ENCODE results near the gene KDM1B.

Gene KDM1B, protein sequence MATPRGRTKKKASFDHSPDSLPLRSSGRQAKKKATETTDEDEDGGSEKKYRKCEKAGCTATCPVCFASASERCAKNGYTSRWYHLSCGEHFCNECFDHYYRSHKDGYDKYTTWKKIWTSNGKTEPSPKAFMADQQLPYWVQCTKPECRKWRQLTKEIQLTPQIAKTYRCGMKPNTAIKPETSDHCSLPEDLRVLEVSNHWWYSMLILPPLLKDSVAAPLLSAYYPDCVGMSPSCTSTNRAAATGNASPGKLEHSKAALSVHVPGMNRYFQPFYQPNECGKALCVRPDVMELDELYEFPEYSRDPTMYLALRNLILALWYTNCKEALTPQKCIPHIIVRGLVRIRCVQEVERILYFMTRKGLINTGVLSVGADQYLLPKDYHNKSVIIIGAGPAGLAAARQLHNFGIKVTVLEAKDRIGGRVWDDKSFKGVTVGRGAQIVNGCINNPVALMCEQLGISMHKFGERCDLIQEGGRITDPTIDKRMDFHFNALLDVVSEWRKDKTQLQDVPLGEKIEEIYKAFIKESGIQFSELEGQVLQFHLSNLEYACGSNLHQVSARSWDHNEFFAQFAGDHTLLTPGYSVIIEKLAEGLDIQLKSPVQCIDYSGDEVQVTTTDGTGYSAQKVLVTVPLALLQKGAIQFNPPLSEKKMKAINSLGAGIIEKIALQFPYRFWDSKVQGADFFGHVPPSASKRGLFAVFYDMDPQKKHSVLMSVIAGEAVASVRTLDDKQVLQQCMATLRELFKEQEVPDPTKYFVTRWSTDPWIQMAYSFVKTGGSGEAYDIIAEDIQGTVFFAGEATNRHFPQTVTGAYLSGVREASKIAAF

GRCh38 chr6:18155150-18155863 is at the start of gene KDM1B:
Gene KDM1B, plus strand, starts transcription at chr6:18155422. Its CDS starts 4,474 bp downstream, at chr6:18159896.
- peak; percentile 97 for DNase-seq (ENCODE audit: low read depth)

- no peak for DNase-seq (ENCODE audit: low read depth)
These were observed 48.2 kb upstream of the KDM1B start for GRCh38 chr6:18107061-18107460.

- DNase-seq (ENCODE audit: low read depth) = no peak
These were observed 45.1 kb upstream of the KDM1B start for GRCh38 chr6:18110162-18110561.

GRCh38 chr6:18115356-18115755 is 39.9 kb upstream of the KDM1B start:
- DNase-seq (ENCODE audit: low read depth) = no peak

DNA sequence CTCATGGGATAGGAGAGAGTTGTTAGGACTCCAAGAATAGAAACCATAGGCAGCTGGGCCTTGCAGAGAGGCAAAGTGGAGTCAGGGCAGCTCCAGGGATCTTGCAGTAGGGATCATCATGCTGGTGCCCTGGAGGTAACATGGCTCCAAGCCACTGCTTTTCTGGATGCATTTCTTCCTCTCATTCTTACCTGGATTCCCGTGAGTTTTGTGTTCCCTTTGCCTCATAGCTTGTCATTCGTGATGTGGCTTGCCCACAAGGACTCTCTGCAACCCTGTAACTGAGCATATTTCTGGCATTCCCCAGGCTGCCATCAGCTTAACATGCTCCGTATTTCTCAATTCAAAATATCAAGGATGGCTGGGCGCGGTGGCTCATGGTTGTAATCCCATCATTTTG is 38.1 kb upstream of the KDM1B start:
- DNase-seq (ENCODE audit: low read depth) = no peak

- DNase-seq (ENCODE audit: low read depth) = no peak
These were observed 36.9 kb upstream of the KDM1B start for GRCh38 chr6:18118330-18118729.

DNA sequence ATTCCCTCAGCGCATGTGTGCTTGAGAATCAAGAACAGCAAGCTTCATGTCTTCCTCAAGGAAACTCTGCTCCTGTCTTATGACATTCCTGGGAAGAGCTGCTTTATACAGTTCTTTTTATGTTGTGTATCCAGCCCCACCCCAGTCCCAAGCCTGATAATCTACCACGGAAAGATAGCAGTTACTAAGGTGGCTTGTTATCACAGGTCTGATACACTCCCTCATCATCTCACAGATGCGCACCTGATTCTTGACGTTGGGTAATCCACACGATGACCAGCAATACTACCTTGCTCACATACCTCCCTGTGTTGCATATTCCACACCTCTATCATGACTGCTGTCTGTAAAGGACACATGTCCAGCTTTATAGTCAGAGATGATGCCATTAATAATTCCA is 36.0 kb upstream of the KDM1B start:
- no peak for DNase-seq (ENCODE audit: low read depth)

DNA sequence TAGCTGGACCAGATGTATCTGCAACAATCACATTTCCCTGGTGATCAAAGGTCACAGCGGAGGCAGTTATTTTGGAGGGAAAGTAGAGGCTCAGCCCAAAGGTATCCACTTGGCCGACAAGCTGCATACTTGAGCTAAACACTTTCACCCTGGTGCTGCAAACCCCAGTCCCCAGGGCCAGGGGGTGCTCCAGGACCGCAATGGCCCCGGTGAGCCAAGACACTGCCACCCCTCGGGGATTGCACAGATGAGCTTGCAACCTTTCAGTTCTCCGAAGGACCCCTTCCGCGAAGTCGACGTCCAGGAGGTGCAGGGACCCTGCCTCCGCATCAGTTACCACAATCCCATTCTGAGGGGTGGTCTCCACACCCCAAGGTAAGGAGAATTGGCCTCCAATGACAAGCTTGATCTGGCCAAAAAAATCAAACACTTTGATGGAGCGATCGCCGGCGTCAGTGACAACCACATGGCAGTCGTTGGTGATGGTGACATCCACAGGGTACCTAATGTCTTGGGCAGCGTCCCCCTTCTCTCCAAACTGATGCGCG is 33.6 kb upstream of the KDM1B start:
- no peak for DNase-seq (ENCODE audit: low read depth)

DNA sequence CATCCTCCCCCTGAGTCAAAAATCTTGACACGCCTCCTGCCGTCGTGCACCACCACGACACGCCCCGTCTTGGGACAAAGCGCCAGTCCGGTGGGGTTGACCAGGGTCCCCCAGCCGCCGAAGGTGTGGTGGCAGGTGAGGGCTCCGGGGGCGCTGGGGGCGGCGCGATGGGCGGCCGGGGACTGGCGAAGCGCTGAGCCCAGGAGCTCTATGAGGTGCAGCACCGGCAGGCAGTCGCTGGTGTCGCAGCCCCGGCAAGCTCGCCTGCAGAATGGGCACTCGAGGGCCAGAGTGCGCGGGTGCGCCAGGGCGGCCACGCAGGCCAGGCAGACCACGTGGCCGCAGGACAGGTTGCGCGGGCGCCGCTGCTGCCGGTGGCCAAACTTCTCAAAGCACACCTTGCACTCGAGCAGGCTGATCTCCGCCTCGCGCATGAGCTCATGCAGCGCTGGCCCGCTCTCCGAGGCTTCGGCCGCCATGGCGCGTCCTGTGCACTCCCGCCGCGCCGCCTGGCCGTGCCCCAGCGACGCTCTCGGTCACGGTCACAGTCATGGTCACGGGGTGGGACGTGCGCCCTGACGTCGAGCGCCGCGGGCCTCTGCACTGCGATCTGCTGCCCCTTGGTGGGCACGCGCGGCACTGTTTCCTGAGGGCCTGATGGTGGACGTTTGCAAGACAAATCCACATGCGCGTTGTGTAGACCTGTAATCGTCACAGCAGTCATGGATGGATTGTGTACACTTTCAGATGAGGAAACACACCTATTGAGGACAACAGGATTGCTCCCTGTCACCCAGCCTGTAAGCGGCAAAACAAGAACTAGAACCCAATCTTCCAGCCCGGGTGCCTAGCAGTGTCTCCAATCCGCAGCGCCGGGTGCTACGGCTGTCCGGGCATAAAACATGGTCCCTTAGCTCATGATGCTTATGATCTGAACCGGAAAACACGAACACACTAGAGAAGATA is 32.8 kb upstream of the KDM1B start, which contains the start of gene NHLRC1:
Gene NHLRC1, minus strand, starts transcription at position 550 of the 966 bp plus-strand sequence. Its CDS starts 71 bp downstream, at position 479.
- peak; percentile 56 for DNase-seq (ENCODE audit: low read depth)

DNA sequence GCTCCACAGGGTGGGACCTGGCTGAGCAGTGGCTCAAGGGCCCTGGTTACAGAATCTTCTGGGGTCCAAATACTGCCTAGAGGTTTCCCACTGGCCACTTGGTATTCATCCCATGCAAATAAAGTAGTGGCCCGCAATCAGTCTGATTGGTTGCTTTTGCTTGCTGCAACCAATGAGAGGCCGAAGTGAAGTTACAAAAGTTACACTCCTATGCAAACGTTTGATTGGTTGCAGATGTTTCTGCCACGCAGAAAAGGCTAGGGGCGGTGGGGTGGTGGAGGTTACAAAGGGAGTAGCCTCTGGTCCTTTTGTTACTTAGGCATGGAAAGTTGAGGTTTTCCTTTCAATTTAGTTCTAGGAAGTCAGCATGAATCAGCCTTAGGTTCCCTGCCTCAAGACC is 29.1 kb upstream of the KDM1B start:
- DNase-seq (ENCODE audit: low read depth) = no peak

- DNase-seq (ENCODE audit: low read depth) = no peak
These were observed 22.9 kb upstream of the KDM1B start for GRCh38 chr6:18132346-18132745.

GRCh38 chr6:18135171-18135570 is 20.1 kb upstream of the KDM1B start:
- no peak for DNase-seq (ENCODE audit: low read depth)

DNA sequence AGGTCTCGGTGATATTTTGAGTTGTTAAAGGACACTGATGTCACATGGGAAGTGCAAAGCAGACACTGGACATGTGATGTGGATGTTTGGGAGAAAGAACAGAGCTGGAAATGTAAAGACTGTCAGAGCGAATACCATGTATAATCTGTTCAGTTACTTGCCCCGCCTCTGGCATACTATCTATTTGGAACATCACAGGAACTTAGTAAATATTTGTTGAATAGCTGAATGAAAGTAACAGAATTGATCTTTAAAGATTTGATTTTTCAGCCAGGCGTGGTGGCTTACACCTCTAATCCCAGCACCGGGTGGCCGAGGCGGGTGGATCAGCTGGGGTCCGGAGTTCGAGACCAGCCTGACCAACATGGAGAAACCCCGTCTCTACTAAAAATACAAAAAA is 19.0 kb upstream of the KDM1B start:
- DNase-seq (ENCODE audit: low read depth) = no peak

DNA sequence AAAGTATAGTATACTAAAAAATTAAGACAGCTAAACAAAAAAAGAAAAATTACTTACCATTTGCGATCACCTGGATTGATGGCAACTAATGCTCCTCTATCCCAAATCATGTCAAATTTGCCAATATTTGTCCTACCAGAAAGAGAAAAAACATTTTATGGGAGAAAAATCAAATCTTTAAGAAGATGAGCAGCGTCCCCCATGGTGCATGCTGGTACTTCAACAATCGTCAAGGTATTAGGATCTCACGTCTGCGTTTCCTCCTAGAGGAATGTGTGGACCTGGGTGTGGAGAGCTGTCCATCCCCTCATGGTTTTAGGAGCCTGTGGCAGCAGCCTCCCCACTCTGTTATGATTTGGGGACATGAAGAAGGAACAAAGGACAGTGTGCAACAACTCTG is 16.3 kb upstream of the KDM1B start:
- DNase-seq (ENCODE audit: low read depth) = no peak

DNA sequence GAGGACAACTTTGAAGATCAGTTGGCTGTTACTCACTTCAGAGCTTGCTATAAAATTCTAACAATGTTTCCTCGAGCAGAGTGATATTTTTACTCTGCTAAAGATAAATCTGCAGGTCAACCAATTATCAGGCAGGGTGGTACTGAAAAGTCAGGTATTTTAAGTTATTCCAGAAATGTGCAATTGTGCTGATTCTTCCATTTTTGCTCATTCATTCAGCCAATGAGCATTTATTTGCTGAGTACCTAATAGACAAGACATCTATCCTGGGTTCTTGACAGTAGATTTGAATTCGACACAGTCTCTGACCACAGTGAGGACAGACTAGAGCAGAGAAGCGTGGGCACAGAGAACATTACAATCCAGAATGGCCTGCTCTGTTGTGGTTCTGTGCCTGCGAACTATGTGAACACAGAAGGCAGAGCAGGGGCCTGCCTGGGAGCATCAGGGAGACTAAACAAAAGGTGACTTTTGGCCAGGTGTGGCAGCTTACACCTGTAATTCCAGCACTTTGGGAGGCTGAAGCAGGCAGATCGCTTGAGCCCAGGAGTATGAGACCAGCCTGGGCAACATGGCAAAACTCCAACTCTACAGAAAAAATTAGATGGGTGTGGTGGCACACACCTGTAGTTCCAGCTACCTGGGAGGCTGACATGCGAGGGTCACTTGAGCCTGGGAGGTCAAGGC is 15.1 kb upstream of the KDM1B start:
- DNase-seq (ENCODE audit: low read depth) = no peak

GRCh38 chr6:18141805-18142590 is 13.2 kb upstream of the KDM1B start:
- DNase-seq (ENCODE audit: low read depth) = no peak

DNA sequence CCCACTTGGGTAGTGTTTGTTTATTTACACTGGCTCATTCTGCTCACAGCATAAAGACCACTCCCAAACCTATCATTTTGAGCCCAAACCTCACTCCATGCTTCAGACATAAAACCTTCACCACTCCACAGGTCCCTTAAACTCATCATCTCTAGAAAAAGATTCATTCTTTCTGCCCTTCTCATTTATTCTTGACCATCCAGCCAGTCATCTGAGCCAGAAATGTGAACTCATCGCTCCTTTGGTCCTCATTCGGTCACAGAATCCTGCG is 12.7 kb upstream of the KDM1B start:
- no peak for DNase-seq (ENCODE audit: low read depth)

- DNase-seq (ENCODE audit: low read depth) = no peak
These were observed 8.1 kb upstream of the KDM1B start for GRCh38 chr6:18147160-18147559.

DNA sequence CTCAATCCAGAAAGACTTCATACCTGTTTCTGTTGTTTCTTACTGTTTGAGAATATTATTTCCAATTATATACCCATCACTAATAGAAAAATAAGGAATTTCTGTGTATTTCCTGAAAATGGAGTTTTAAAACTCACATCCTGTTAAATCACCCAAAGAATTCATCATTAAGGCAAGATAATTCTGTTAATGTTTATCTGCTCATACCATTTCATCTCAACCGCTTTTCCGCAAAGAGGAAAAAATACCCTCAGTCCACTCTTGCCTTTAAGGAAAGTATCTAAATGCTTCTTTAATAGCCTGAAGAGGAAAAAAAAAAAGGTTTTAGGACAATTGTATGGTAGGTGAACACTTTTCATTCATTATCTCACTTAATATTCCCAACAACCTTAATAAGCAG is 7.6 kb upstream of the KDM1B start:
- no peak for DNase-seq (ENCODE audit: low read depth)
